H9 (cell line): Measurements from ENCODE around the gene ZNF264. TPM values are rescaled to one million over a fixed set of nuclear protein-coding genes. Genes with fewer than 3 reads are reported as not detected.

ENCODE experiments used
- DNase-seq: peaks from one replicate; pipeline ENCODE4 v3.0.0-alpha.2; 2017
- H2AFZ ChIP-seq: one replicate; pipeline ENCODE4 v1.6.1; 2013; ENCODE audit warnings: mild to moderate bottlenecking, low read length, control low read depth, moderate library complexity
- H2AK5ac ChIP-seq: 2 replicates; pipeline ENCODE4 v1.6.1; 2013; ENCODE audit warnings: low read length, control low read depth, mixed read lengths; ENCODE audit not compliant: insufficient read length
- H2BK120ac ChIP-seq: one replicate; pipeline ENCODE4 v1.6.1; 2013; ENCODE audit warnings: low read depth, mild to moderate bottlenecking, low read length, control low read depth, inconsistent platforms; ENCODE audit not compliant: poor library complexity, severe bottlenecking
- H2BK12ac ChIP-seq: 2 replicates; pipeline ENCODE4 v1.6.1; 2013; ENCODE audit warnings: low read length, control low read depth, mixed read lengths, low read depth; ENCODE audit not compliant: insufficient read length
- H2BK15ac ChIP-seq: 2 replicates; pipeline ENCODE4 v1.6.1; 2013; ENCODE audit warnings: low read depth, low read length, control low read depth
- H2BK20ac ChIP-seq: one replicate; pipeline ENCODE4 v1.6.1; 2013; ENCODE audit warnings: low read depth, mild to moderate bottlenecking, low read length, control low read depth, inconsistent platforms; ENCODE audit not compliant: poor library complexity, severe bottlenecking
- H2BK5ac ChIP-seq: 2 replicates; pipeline ENCODE4 v1.6.1; 2013; ENCODE audit warnings: low read length, control low read depth, mixed read lengths; ENCODE audit not compliant: insufficient read length
- H3K14ac ChIP-seq: 2 replicates; pipeline ENCODE4 v1.6.1; 2013; ENCODE audit warnings: low read length, control low read depth; ENCODE audit not compliant: insufficient read depth
- H3K18ac ChIP-seq: 2 replicates; pipeline ENCODE4 v1.6.1; 2013; ENCODE audit warnings: low read depth, mild to moderate bottlenecking, mixed read lengths, low read length, control low read depth; ENCODE audit not compliant: insufficient read length
- H3K23ac ChIP-seq: 2 replicates; pipeline ENCODE4 v1.6.1; 2013; ENCODE audit warnings: low read length, control low read depth, mixed read lengths, low read depth; ENCODE audit not compliant: insufficient read length
- H3K23me2 ChIP-seq: 2 replicates; pipeline ENCODE4 v1.6.1; 2013; ENCODE audit warnings: low read depth, mild to moderate bottlenecking, mixed read lengths, low read length, control low read depth; ENCODE audit not compliant: insufficient read length, poor library complexity, severe bottlenecking
- H3K27ac ChIP-seq: 2 replicates; pipeline ENCODE4 v1.5.1; 2013; ENCODE audit warnings: low read length, control low read depth, mixed read lengths, low read depth; ENCODE audit not compliant: insufficient read length
- H3K27me3 ChIP-seq: 2 replicates; pipeline ENCODE4 v1.6.1; 2013; ENCODE audit warnings: low read length, control low read depth, inconsistent platforms; ENCODE audit not compliant: insufficient read depth
- H3K4ac ChIP-seq: 2 replicates; pipeline ENCODE4 v1.6.1; 2013; ENCODE audit warnings: low read depth, mild to moderate bottlenecking, control low read depth, inconsistent platforms, low read length, moderate library complexity
- H3K4me1 ChIP-seq: 2 replicates; pipeline ENCODE4 v1.6.1; 2013; ENCODE audit warnings: low read length, control low read depth, inconsistent platforms; ENCODE audit not compliant: insufficient read depth
- H3K4me2 ChIP-seq: 2 replicates; pipeline ENCODE4 v1.6.1; 2013; ENCODE audit warnings: low read length, control low read depth, mixed read lengths; ENCODE audit not compliant: insufficient read length, insufficient read depth
- H3K56ac ChIP-seq: 2 replicates; pipeline ENCODE4 v1.6.1; 2013; ENCODE audit warnings: low read depth, mild to moderate bottlenecking, mixed read lengths, low read length, control low read depth; ENCODE audit not compliant: insufficient read length
- H3K79me1 ChIP-seq: 2 replicates; pipeline ENCODE4 v1.6.1; 2013; ENCODE audit warnings: low read depth, mild to moderate bottlenecking, moderate library complexity, low read length, control low read depth, inconsistent platforms; ENCODE audit not compliant: insufficient read depth, poor library complexity, severe bottlenecking
- H3K79me2 ChIP-seq: 2 replicates; pipeline ENCODE4 v1.6.1; 2013; ENCODE audit warnings: low read length, control low read depth, inconsistent platforms; ENCODE audit not compliant: insufficient read depth
- H3K9ac ChIP-seq: 2 replicates; pipeline ENCODE4 v1.6.1; 2013; ENCODE audit warnings: low read length, control low read depth, mixed read lengths; ENCODE audit not compliant: insufficient read length; ENCODE audit errors: extremely low read depth
- H3K9me3 ChIP-seq: one replicate; pipeline ENCODE4 v1.6.1; 2013; ENCODE audit warnings: low read depth, low read length, inconsistent platforms; ENCODE audit not compliant: control insufficient read depth
- H3T11ph ChIP-seq: one replicate; pipeline ENCODE4 v1.6.1; 2013; ENCODE audit warnings: mild to moderate bottlenecking, low read length, control low read depth, inconsistent platforms
- H4K20me1 ChIP-seq: one replicate; pipeline ENCODE4 v1.6.1; 2013; ENCODE audit not compliant: control insufficient read depth, insufficient read length, insufficient read depth
- H4K5ac ChIP-seq: 2 replicates; pipeline ENCODE4 v1.6.1; 2013; ENCODE audit warnings: low read depth, mild to moderate bottlenecking, mixed read lengths, low read length, control low read depth; ENCODE audit not compliant: insufficient read length
- H4K8ac ChIP-seq: replicated peaks from 2 replicates; pipeline ENCODE4 v1.6.1; 2013; ENCODE audit warnings: low read length, control low read depth, mixed read lengths, low read depth; ENCODE audit not compliant: insufficient read length
- H4K91ac ChIP-seq: 2 replicates; pipeline ENCODE4 v1.6.1; 2013; ENCODE audit warnings: low read depth, mild to moderate bottlenecking, moderate library complexity, mixed read lengths, low read length, control low read depth; ENCODE audit not compliant: insufficient read length
- H3K27ac Mint-ChIP-seq, 3 experiments: 2 replicates in 2 of 3; 3 replicates in 1 of 3; pipeline ENCODE4 v1.8.0; 2020 to 2021; ENCODE audit warnings: mixed read lengths in 3 of 3, mild to moderate bottlenecking in 1 of 3, moderate library complexity in 1 of 3
- H3K27me3 Mint-ChIP-seq: 2 replicates; pipeline ENCODE4 v1.8.0; 2021; ENCODE audit warnings: low read depth, mild to moderate bottlenecking, moderate library complexity, mixed read lengths
- H3K36me3 Mint-ChIP-seq, 3 experiments: 2 replicates in 2 of 3; 3 replicates in 1 of 3; pipeline ENCODE4 v1.8.0; 2020 to 2021; ENCODE audit warnings: low read depth in 3 of 3, mixed read lengths in 3 of 3; ENCODE audit not compliant: insufficient read depth in 1 of 3
- H3K4me1 Mint-ChIP-seq, 2 experiments: 2 replicates each; pipeline ENCODE4 v1.8.0; 2020; ENCODE audit warnings: mixed read lengths in 2 of 2
- H3K4me3 Mint-ChIP-seq, 2 experiments: 2 replicates in 1 of 2; 3 replicates in 1 of 2; pipeline ENCODE4 v1.8.0; 2020 to 2021; ENCODE audit warnings: mild to moderate bottlenecking in 2 of 2, mixed read lengths in 2 of 2, moderate library complexity in 1 of 2
- H3K9me3 Mint-ChIP-seq, 2 experiments: 2 replicates in 1 of 2; 3 replicates in 1 of 2; pipeline ENCODE4 v1.8.0; 2020; ENCODE audit warnings: mild to moderate bottlenecking in 2 of 2, mixed read lengths in 2 of 2, moderate library complexity in 1 of 2
- CTCF ChIP-seq: fragments of 200-600 bp; sonication (generic); conservative IDR thresholded peaks from 3 replicates; pipeline ENCODE4 v1.8.0; 2021; ENCODE audit warnings: antibody characterized with exemption, mild to moderate bottlenecking
- WGBS: extraction: QIAGEN DNeasy Blood & Tissue Kit; methylation state at CpG from one replicate; pipeline ENCODE4 v1.1.7; 2013; ENCODE audit warnings: missing lambda C conversion rate, low lambda C conversion rate, mixed read lengths; ENCODE audit not compliant: insufficient read length; ENCODE audit errors: extremely low coverage; 5-methylcytosine and 5-hydroxymethylcytosine counted together
- total RNA-seq: library from RNA; stranded (reverse); gene quantifications from 2 replicates; pipeline ENCODE4 v1.2.1, GENCODE V29; 2021

Gene ZNF264
- total RNA-seq, 1 experiment from 2014 or later = 25.3 TPM

GRCh38 chr19:57171551-57172081 is 19.7 kb upstream of the ZNF264 start:
- Histone ChIP-seq H3K27ac (no peak overlapping the region), H4K91ac (no peak overlapping the region), H3K4me2 (peak overlapping the region; percentile 41), H3K56ac (no peak overlapping the region), H3K9me3 (no peaks in the 10 kb centered on the region), H2BK12ac (no peak overlapping the region), H3K18ac (no peak overlapping the region), H3K9ac (no peak overlapping the region), H4K8ac (no peak overlapping the region), H2BK20ac (no peak overlapping the region), H2BK15ac (no peak overlapping the region), H2BK5ac (no peak overlapping the region), H3K4me1 (no peaks in the 10 kb centered on the region), H2AK5ac (no peak overlapping the region), H2AFZ (peak overlapping the region; percentile 61), H3K14ac (no peak overlapping the region), H2BK120ac (no peak overlapping the region), H4K20me1 (no peaks in the 10 kb centered on the region), H3T11ph (no peak overlapping the region), H3K79me1 (no peaks in the 10 kb centered on the region), H4K5ac (no peak overlapping the region), H3K79me2 (no peaks in the 10 kb centered on the region), H3K23ac (no peak overlapping the region), H3K23me2 (no peaks in the 10 kb centered on the region), H3K27me3 (no peaks in the 10 kb centered on the region), H3K4ac (no peak overlapping the region)
- no peak for TF ChIP-seq CTCF
- peaks cover 0 to 6% of the 10 kb centered on the region in 2 experiments; a peak in 2 of 4 replicates for H3K4me1 Mint-ChIP-seq
- WGBS = no CpG with 5 or more reads among the region's 42 CpGs
- peak overlapping the region; percentile 46 to 80 for H3K4me3 Mint-ChIP-seq
- peaks cover 7% of the 10 kb centered on the region for H3K27me3 Mint-ChIP-seq
- no peak overlapping the region for H3K27ac Mint-ChIP-seq
- H3K36me3 Mint-ChIP-seq = peaks cover 3 to 10% (median 8%) of the 10 kb centered on the region in 3 experiments; a peak in 4 of 7 replicates
- H3K9me3 Mint-ChIP-seq = peaks cover 49 to 50% of the 10 kb centered on the region in 2 experiments
- DNase-seq = peak; percentile 75
